Stimulated activated CD4-positive, alpha-beta T cell treated with anti-CD3 and anti-CD28 coated beads, TNF-alpha, amount 100 ng/mL, for 4 hours (primary cell): Measurements from ENCODE around the gene KTN1.
A peak's percentile ranks its signal among the peaks of the same experiment; 100 is the strongest.

Experiments
- DNase-seq, 3 experiments: peaks; one replicate each; pipeline ENCODE4 v3.0.0-alpha.2; 2020; ENCODE audit warnings: low read depth in 3 of 3

The KTN1 gene

DNA sequence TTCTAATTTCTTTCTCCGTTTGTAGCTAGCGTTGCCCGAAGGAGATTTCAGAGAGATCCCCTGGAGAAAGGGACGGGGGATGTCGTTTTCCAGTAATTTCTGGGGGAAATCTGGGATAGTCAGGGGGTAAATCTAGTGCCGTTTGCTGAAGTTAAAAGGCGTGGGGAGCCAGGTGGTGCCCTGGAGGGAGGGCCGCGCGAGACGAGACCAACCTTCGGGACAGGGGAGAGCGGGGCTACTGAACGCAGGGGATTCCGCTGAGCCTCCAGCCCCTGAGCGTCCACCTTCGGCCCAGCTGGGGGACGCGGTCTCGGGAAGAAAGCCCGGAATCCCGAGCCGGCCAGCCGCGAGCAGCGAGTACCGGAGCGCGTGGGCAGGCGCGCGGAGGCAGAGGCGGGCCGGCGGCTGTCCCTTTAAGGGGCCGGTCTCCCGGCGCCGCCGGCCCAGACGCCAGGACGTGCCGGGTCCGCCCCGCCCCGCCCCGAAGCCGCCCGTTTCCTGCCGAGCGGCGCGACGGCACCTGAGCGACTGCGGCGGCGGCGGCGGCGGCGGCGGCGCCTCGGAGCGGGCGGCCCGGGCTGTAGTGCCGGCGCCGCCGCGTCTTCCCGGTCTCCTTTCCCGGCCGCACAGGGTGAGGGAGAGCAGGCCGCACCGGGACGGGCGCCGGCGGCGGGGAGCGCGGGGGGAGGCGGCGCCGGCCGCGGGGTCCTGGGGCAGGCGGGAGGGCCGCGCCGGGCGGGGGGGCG is at the start of gene KTN1:
Gene KTN1 (plus strand): TSS at position 484 of the 746 bp plus-strand sequence. CDS start 31,842 bp downstream, outside the sequence.
- DNase-seq = peak; percentile 63 to 72 (median 71)

GRCh38 chr14:55530464-55530863 is 49.5 kb upstream of the KTN1 start:
- no peak for DNase-seq

DNA sequence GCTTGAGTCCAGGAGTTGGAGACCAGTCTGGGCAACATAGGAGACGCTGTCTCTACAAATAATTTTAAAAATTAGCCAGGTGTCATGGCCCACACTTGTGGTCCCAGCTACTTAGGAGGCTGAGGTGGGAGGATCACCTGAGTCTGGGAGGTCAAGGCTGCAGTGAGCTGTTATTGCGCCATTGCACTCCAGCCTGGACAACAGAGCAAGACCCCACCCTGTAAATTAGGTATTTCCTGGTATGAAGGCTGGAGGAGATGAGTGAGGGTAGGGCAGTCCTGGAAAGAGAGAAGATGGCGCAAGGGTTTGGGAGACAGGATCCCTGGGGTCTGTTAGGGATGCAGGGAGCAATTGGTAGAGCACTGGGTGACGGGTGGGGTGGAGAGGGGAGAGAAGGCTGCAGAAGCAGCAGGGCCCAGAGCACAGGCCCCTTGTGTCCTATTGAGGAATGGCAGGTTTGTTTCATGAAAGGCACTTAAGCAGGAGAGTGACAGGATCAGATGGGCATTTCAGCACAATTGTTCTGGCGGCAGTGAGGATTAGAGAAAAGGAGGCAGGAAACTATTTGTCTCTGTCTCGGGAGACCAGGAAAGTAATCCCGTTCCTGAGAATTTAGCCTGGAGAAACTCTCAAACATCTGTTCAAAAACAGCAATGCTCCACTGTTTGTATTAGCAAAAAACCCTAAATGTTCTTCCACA is 47.2 kb upstream of the KTN1 start:
- DNase-seq = no peak

DNA sequence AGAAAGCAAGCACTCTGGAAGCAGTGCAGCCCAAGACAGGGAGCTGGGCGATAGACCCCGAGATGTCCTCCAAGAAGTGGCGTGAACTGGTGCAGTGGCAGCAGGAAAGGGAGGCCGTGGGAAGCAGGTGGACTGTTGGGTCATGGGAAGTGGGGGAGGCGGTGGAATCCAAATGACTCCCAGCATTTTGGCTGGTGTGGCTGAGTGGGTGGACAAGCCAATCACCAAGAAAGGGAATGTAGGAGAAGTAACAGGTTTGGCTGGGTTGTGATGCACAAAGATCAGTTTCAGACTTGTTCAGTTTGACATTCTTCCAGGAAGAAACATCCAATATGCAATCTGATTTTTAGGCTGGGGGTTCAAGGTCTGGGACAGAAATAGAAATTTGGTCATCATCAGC is 46.0 kb upstream of the KTN1 start:
- no peak for DNase-seq

DNA sequence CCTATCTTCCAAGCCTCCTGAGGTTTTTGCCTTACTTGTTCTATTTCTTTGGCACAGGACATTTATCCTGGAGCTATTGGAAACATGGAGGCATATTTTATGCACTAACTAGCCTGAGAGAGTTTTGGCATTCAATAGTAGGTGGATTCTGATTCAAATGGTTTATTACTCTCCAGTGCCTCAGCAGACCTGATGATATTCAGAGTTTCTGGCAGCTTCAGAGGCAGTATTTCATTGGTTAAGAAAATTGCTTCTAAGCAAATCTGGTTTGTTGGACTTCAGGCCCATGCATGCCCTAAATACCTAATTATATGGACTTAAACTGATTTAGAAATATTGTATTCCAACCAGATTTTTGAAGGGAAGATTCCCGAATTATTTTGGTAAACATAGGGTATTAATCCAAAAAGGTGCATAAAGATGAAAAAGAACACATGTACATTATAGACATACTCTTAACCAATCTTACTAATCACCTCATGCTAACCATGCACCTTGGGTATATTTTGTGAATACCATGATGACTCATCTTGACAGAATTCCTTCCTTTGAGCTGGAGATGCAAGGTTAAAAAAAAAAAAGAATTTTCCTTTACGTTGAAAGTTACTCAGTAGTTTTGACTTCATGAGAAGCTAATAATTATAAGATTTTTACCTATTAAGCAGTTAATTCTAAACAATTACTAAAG is 44.3 kb upstream of the KTN1 start:
- DNase-seq = no peak

- no peak for DNase-seq
Measured at GRCh38 chr14:55536204-55536708, 43.8 kb upstream of the KTN1 start.

DNA sequence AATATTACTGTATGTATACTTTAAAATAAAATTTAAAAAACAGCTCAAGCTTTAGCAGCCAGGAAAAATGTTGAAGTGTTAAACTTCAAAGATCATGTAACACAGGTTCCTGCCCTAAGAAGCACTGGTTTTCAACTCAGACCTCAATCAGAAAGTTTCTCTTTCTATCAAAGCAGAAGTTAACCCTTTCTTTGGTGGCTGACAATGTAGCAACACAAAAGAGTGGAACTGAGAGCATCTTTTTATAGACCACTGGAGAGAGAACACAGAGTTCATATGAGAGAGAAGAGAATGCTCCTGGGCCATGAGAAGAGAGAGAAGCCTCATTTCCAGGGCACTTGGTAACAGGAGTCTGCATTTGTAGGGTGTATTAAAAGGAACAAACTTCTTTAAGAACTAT is 42.2 kb upstream of the KTN1 start:
- DNase-seq = no peak

DNA sequence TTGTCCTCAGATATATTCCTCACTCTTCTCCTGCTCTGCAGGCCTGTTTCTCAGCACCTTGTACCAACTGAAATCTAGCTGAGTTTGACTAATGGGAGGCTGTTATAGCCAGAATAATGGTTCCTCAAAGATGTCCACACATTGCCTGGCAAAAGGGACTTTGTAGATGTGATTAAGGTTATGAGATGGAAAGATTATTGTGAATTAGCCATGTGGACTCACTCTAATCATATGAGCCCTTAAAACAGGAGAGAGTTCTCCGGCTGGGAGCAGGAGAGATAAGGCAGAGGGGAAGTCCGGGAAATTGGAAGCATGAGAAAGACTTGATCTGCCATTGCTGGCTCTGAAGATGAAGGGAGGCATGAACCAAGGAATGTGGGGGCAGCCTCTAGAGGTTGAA is 40.0 kb upstream of the KTN1 start:
- no peak for DNase-seq

- DNase-seq = no peak
Measured at GRCh38 chr14:55540847-55541773, 38.9 kb upstream of the KTN1 start.

GRCh38 chr14:55545779-55546178 is 34.2 kb upstream of the KTN1 start:
- DNase-seq = no peak

DNA sequence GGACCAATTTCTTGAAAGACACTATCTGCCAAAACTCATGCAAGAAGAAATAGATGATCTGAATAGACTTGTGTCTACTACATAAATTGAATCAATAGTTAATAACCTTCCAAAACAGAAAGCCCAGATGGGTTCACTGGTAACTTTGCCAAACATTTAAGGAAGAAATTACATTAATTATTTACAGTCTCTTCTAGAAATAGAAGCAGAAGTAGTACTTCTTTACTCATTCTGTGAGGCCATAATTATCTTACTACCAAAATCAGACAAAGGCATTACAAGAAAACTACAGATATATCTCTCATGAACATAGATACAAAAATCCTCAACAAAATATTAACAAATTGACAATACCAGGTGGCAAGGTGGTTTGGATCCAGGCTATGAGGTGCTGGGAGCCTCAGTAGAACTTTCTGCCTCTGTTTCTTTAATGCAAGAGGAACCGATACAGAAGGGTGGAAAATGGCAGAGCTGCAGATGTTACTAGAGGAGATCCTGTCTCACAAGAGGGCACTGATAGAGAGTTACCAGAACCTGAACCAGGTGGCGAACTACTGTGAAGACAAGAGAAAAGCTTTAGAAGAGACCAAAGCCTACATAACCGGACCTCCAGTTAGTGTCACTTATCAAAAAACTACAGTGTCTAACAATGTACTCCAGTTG is 33.7 kb upstream of the KTN1 start:
- DNase-seq = no peak

DNA sequence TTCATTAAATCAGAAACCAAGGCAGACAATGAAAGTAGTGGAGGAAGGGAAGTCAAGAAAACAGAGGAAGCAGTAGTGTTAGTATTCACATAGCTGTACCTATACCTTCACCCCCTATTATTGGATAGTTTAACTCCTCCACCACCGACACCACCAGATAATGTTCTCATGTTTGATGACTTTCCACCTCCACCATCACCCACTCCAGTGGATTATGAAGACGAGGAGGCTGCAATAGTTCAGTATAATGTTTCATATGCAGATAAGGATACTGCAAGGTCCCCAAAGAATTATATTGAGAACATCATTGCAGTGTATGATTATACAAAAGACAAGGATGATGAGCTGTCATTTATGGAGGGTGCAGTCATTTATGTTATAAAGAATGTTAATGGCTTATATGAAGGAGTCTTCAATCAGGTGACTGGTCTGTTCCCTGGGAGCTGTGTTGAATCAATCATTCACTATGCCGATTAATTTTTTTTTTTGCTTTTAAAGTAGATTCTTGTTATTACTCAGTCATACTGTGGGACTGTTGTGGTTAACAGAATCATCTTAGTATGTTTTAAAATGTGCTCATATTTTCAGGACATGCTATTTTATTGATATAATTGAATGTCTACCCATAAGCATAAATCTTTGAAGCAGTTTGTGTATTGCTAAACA is 32.2 kb upstream of the KTN1 start:
- no peak for DNase-seq

DNA sequence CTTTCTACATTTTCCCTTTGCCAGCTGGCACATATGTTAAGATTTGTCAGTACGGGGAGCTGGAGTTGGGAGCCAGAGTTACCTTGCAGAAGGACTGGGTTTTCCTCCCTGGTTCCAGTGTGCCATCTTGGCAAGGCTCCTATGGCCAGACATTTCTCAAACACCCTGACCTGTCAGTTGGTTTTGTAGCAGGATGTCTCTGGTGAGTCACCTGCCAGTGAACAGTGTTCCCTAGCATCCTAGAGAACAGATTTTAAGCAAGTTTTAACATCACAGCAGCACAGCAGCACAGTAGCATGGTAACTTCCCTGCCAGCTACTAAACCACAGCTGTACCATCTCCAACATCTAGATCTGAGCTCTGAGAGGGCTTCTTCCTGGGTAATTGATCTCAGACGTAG is 26.2 kb upstream of the KTN1 start:
- DNase-seq = no peak

DNA sequence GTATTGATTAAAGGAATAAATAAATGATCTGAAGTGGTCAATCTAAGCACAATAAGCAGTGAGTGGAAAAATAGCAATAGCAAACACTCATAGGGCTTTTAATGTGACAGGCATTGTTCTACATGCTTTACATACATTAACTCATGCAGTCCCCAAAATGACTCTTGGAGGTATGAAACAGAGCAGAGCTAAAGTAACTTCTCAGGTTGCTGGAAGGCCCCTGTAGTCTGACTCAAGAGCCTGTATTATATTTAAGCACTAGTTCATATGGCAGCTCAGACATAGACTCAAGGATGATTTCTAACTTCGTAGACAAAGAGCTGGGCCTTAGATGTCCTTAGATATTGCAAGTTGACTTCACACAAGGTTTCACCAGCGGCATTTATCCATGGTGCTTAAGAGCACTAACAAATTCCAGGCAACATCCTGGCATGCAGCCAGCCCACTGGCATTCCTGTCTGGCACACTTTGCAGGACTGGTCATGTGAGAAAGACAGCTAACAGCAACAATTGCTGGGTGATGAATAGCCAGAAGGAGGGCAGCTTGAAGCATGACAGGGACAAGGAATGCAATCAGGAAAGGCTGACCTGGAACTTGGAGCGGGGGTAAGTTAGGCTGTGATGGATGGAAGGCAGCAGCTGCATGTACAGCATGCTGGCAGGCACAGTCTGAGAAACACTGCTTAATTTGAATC is 22.9 kb upstream of the KTN1 start:
- DNase-seq = no peak

DNA sequence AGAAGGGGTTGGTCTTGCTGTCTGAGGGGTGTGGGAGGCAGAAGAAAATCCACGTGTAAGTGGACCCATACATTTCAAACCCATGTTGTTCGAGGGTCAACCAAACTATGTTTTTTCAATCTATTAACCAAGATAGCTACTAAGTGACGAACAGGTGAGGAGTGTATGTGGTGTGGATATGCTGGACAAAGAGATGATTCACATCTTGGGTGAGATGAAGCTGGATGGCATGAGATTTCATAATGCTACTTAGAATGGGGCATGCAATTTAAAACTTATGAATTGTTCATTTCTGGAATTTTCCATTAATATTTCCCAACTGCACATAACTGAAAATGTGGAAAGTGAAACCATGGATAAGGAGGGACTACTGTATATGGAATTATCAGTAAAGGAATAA is 17.9 kb upstream of the KTN1 start:
- DNase-seq = no peak

- DNase-seq = no peak
Measured at GRCh38 chr14:55568618-55569017, 11.4 kb upstream of the KTN1 start.

DNA sequence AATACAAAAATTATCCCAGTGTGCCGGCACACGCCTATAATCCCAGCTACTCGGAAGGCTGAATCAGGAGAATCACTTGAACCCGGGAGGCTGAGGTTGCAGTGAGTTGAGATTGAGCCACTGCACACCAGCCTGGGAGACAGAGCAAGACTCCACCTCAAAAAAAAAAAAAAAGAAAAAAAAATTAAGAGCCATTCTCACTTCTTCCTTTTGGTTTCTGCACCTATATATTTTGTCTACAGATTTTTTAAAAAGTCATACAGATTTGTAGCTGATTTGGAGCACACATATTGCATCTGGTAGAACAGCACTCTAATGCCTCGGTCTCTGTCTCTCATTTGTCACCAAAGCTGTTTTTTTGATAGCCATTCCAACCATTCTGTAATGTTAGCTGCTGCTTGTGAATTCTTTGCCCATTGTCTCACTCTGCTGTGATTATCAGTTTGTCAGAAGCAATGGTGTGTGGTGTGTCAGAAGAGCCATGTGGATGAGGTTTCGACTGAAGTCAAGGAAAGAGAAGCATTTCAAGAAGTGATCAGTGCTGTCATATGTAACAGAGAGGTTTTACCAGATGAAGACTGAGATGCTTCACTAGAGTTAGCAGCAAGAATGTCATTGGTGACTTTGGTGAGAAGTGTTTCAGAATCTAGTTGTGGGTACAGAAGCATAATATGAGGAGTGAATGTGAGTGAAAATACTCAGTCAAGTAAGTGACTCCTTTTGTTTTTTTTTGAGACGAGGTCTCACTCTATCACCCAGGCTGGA is 8.7 kb upstream of the KTN1 start:
- no peak for DNase-seq

DNA sequence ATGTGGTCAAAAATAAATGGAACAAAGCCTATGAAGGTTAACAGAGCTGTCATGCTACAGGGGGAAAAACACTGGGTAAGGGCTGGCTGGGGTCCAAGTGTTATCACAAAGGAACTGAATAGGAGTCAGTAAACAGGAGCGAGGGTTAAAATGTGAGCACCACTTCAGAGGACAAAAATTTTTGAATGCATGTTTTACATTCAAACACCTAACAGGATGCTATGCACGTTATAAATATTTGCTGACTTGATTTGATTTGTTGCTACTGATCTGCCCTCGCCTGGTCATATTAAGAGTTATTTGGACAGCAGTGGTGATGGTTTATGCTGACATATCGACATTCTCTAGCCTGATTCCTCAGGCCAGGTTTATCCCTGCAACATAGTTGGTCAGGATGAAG is 7.4 kb upstream of the KTN1 start:
- DNase-seq = no peak

DNA sequence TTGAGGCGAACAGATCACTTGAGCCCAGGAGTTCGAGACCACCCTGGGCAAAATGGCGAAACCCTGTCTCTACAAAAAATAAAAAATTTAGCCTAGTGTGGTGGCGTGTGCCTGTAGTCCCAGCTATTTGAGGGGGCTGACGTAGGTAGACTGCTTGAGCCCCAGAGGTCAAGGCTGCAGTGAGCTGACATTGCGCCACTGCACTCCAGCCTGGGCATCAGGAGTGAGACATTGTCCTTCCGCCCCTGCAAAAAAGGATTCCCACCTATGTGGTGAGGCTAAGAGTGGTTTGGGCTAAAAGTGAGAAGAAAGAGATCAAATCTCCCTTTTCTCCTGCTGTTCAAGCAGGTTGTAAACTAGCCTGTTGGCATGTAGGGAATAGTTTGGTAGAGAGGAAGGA is 5.0 kb upstream of the KTN1 start:
- no peak for DNase-seq
